IMR-90 (cell line): Measurements from ENCODE around the gene KCNK17. TPM values are rescaled to one million over a fixed set of nuclear protein-coding genes. Genes with fewer than 3 reads are reported as not detected.

Source experiments
- ATAC-seq: fragments of 200-7000 bp; cut with Tn5 transposase; 2 replicates; pipeline ENCODE4 v1.9.1; 2020; ENCODE audit warnings: low read depth, mild to moderate bottlenecking, moderate library complexity
- BruUV-seq: library from RNA; stranded (reverse); fragments of 400-500 nt; replicated peaks from 2 replicates; lab custom pipeline; 2021; lab: Mats Ljungman, UMichigan
- CTCF ChIA-PET: fragments of 300-600 bp; formaldehyde crosslinking; extraction: SDS; loops from one replicate; lab custom pipeline; 2021; ENCODE audit warnings: antibody characterized with exemption; lab: Yijun Ruan, JAX
- POLR2A ChIA-PET: fragments of 300-600 bp; sonication (Branson Sonifier 250); formaldehyde crosslinking; loops from one replicate; lab custom pipeline; 2022; ENCODE audit warnings: antibody characterized with exemption; ENCODE audit not compliant: unreplicated experiment; lab: Charles Lee
- DNase-seq: peaks from one replicate; pipeline ENCODE4 v3.0.0; 2013
- H2AFZ ChIP-seq: replicated peaks from 2 replicates; pipeline ENCODE3; 2013; ENCODE audit warnings: low read length, mild to moderate bottlenecking; ENCODE audit not compliant: poor library complexity
- H2AK5ac ChIP-seq: 2 replicates; pipeline ENCODE4 v1.6.1; 2013; ENCODE audit warnings: low read depth, low read length, inconsistent platforms
- H2AK9ac ChIP-seq: replicated peaks from 2 replicates; pipeline ENCODE3; 2013; ENCODE audit warnings: mild to moderate bottlenecking, low read depth, low read length, moderate library complexity; ENCODE audit not compliant: poor library complexity
- H2BK120ac ChIP-seq: 2 replicates; pipeline ENCODE4 v1.6.1; 2013; ENCODE audit warnings: low read depth, low read length, inconsistent platforms
- H2BK15ac ChIP-seq: 3 replicates; pipeline ENCODE4 v1.6.1; 2013; ENCODE audit warnings: low read depth, low read length, inconsistent platforms
- H2BK20ac ChIP-seq: 2 replicates; pipeline ENCODE4 v1.6.1; 2013; ENCODE audit warnings: low read depth, mild to moderate bottlenecking, inconsistent platforms, low read length, moderate library complexity
- H2BK5ac ChIP-seq: 2 replicates; pipeline ENCODE4 v1.6.1; 2013; ENCODE audit warnings: mild to moderate bottlenecking, low read depth, low read length, inconsistent platforms; ENCODE audit not compliant: poor library complexity, severe bottlenecking
- H3K14ac ChIP-seq: replicated peaks from 2 replicates; pipeline ENCODE4 v1.6.1; 2013; ENCODE audit warnings: low read depth, low read length, inconsistent platforms
- H3K18ac ChIP-seq: 2 replicates; pipeline ENCODE4 v1.6.1; 2013; ENCODE audit warnings: low read depth, low read length, control low read depth
- H3K23ac ChIP-seq: 2 replicates; pipeline ENCODE4 v1.6.1; 2013; ENCODE audit warnings: low read depth, low read length, inconsistent platforms
- H3K27ac ChIP-seq: 2 replicates; pipeline ENCODE4 v1.5.1; 2013; ENCODE audit warnings: mild to moderate bottlenecking, control low read depth, low read length; ENCODE audit not compliant: insufficient read depth
- H3K27me3 ChIP-seq: 2 replicates; pipeline ENCODE4 v1.6.1; 2013; ENCODE audit warnings: low read length; ENCODE audit not compliant: control insufficient read depth, insufficient read depth
- H3K36me3 ChIP-seq: 2 replicates; pipeline ENCODE4 v1.6.1; 2013; ENCODE audit warnings: low read length, mixed read lengths; ENCODE audit not compliant: control insufficient read depth, insufficient read depth
- H3K4ac ChIP-seq: 2 replicates; pipeline ENCODE4 v1.6.1; 2013; ENCODE audit warnings: low read depth, low read length, inconsistent platforms
- H3K4me1 ChIP-seq: 2 replicates; pipeline ENCODE4 v1.6.1; 2013; ENCODE audit warnings: low read length, mixed read lengths; ENCODE audit not compliant: control insufficient read depth, insufficient read depth
- H3K4me2 ChIP-seq: 2 replicates; pipeline ENCODE4 v1.6.1; 2013; ENCODE audit warnings: low read depth, mild to moderate bottlenecking, control low read depth, low read length, moderate library complexity
- H3K4me3 ChIP-seq: 2 replicates; pipeline ENCODE4 v1.5.1; 2013; ENCODE audit warnings: low read depth, mild to moderate bottlenecking, control low read depth, low read length, moderate library complexity; ENCODE audit not compliant: insufficient read depth
- H3K56ac ChIP-seq: 2 replicates; pipeline ENCODE4 v1.6.1; 2013; ENCODE audit warnings: low read length, inconsistent platforms; ENCODE audit not compliant: insufficient read depth; ENCODE audit errors: extremely low read depth
- H3K79me1 ChIP-seq, 2 experiments: 2 replicates each; pipeline ENCODE4 v1.6.1; 2013; ENCODE audit warnings: low read length in 2 of 2, inconsistent platforms in 1 of 2, low read depth in 1 of 2
- H3K9ac ChIP-seq: 2 replicates; pipeline ENCODE4 v1.6.1; 2013; ENCODE audit warnings: low read depth, low read length, control low read depth
- H3K9me1 ChIP-seq: 2 replicates; pipeline ENCODE4 v1.6.1; 2013; ENCODE audit warnings: low read length, inconsistent platforms; ENCODE audit not compliant: insufficient read depth
- H3K9me3 ChIP-seq: 2 replicates; pipeline ENCODE4 v1.6.1; 2013; ENCODE audit warnings: low read length; ENCODE audit not compliant: control insufficient read depth, insufficient read depth
- H4K20me1 ChIP-seq: 2 replicates; pipeline ENCODE4 v1.6.1; 2013; ENCODE audit warnings: low read length, inconsistent platforms; ENCODE audit not compliant: insufficient read depth
- H4K5ac ChIP-seq: 2 replicates; pipeline ENCODE4 v1.6.1; 2013; ENCODE audit warnings: mild to moderate bottlenecking, low read depth, low read length, control low read depth
- H4K8ac ChIP-seq, 2 experiments: 2 replicates each; pipeline ENCODE4 v1.6.1; 2013; ENCODE audit warnings: low read depth in 2 of 2, low read length in 2 of 2, control low read depth in 1 of 2, inconsistent platforms in 1 of 2
- H4K91ac ChIP-seq: 2 replicates; pipeline ENCODE4 v1.6.1; 2013; ENCODE audit warnings: low read depth, low read length, inconsistent platforms; ENCODE audit not compliant: insufficient read depth
- BHLHE40 ChIP-seq: fragments of 150-350 bp; IDR thresholded peaks from 2 replicates; pipeline ENCODE4 v1.6.1; 2016; ENCODE audit warnings: mild to moderate bottlenecking, low read depth, low read length
- CEBPB ChIP-seq: IDR thresholded peaks from 2 replicates; pipeline ENCODE4 v1.6.1; 2012; ENCODE audit warnings: low read depth, low read length, improper control_type of control experiment
- CHD1 ChIP-seq: IDR thresholded peaks from 2 replicates; pipeline ENCODE4 v1.6.1; 2012; ENCODE audit warnings: low read depth, low read length, improper control_type of control experiment
- ELK1 ChIP-seq: fragments of 150-350 bp; IDR thresholded peaks from 2 replicates; pipeline ENCODE4 v1.6.1; 2016; ENCODE audit warnings: low read depth, mild to moderate bottlenecking, low read length, moderate library complexity, borderline replicate concordance
- FOS ChIP-seq: fragments of 150-350 bp; IDR thresholded peaks from 2 replicates; pipeline ENCODE4 v1.6.1; 2016; ENCODE audit warnings: low read depth, low read length
- MAFK ChIP-seq: IDR thresholded peaks from 2 replicates; pipeline ENCODE4 v1.6.1; 2012; ENCODE audit warnings: low read depth, low read length, improper control_type of control experiment
- MAZ ChIP-seq: IDR thresholded peaks from 2 replicates; pipeline ENCODE4 v1.6.1; 2012; ENCODE audit warnings: low read depth, mild to moderate bottlenecking, low read length, improper control_type of control experiment, moderate library complexity, borderline replicate concordance
- MXI1 ChIP-seq: IDR thresholded peaks from 2 replicates; pipeline ENCODE4 v1.6.1; 2012; ENCODE audit warnings: low read depth, mild to moderate bottlenecking, low read length, moderate library complexity, borderline replicate concordance
- NFE2L2 ChIP-seq: fragments of 150-350 bp; IDR thresholded peaks from 2 replicates; pipeline ENCODE4 v1.6.1; 2016; ENCODE audit warnings: low read depth, mild to moderate bottlenecking, low read length
- POLR2A ChIP-seq: IDR thresholded peaks from 2 replicates; pipeline ENCODE4 v1.6.1; 2012; ENCODE audit warnings: mild to moderate bottlenecking, low read depth, low read length
- RAD21 ChIP-seq: IDR thresholded peaks from 2 replicates; pipeline ENCODE4 v1.6.1; 2012; ENCODE audit warnings: low read length, improper control_type of control experiment
- RCOR1 ChIP-seq: IDR thresholded peaks from 2 replicates; pipeline ENCODE4 v1.6.1; 2012; ENCODE audit warnings: mild to moderate bottlenecking, low read length, improper control_type of control experiment; ENCODE audit not compliant: insufficient replicate concordance
- RFX5 ChIP-seq: IDR thresholded peaks from 2 replicates; pipeline ENCODE4 v1.8.0; 2012; ENCODE audit warnings: low read depth, mild to moderate bottlenecking, low read length, moderate library complexity
- SMC3 ChIP-seq: fragments of 150-350 bp; IDR thresholded peaks from 2 replicates; pipeline ENCODE4 v1.6.1; 2016; ENCODE audit warnings: low read depth, mild to moderate bottlenecking, antibody characterized with exemption, low read length, moderate library complexity
- USF2 ChIP-seq: fragments of 150-350 bp; IDR thresholded peaks from 2 replicates; pipeline ENCODE4 v1.6.1; 2017; ENCODE audit warnings: mild to moderate bottlenecking, antibody characterized with exemption, low read length, low read depth
- WGBS, 2 experiments: methylation state at CpG; one replicate each; pipeline versions ENCODE4 v1.1.5 to v1.1.7; 2013; ENCODE audit warnings: missing lambda C conversion rate in 2 of 2; ENCODE audit not compliant: insufficient read length in 1 of 2; ENCODE audit errors: extremely low coverage in 2 of 2; 5-methylcytosine and 5-hydroxymethylcytosine counted together
- dilution Hi-C: fragments of 300-500 bp; cut with HindIII; formaldehyde crosslinking; loops from one replicate; pipeline ENCODE4 v1.14.3; 2018; ENCODE audit warnings: low sequenced_read_pairs; ENCODE audit not compliant: unreplicated experiment
- in situ Hi-C: fragments of 300-500 bp; cut with MboI; formaldehyde crosslinking; loops from 3 replicates; pipeline ENCODE4 v1.14.3; 2019; ENCODE audit warnings: low sequenced_read_pairs, inconsistent platforms, mixed read lengths
- intact Hi-C: fragments of 100-400 bp; cut with micrococcal nuclease; formaldehyde crosslinking; loops from 2 replicates; pipeline ENCODE4 v1.10.0; 2022
- polyA plus RNA-seq, 3 experiments: library from polyadenylated mRNA; depleted of rRNA; stranded (reverse); fragments of >200 nt; gene quantifications; 2 replicates each; pipeline ENCODE4 v1.2.3, GENCODE V29; 2012; ENCODE audit warnings: low replicate concordance in 1 of 3
- total RNA-seq: library from RNA; depleted of rRNA; stranded (reverse); fragments of >200 nt; gene quantifications from 2 replicates; pipeline ENCODE4 v1.2.3, GENCODE V29; 2012
- TF ChIP-seq, protein P1 (sequence below): conservative IDR thresholded peaks from 2 replicates; pipeline ENCODE4 v1.5.1; 2012; ENCODE audit warnings: mild to moderate bottlenecking, low read depth, low read length, improper control_type of control experiment

The KCNK17 gene
- total and polyA plus RNA-seq, 2 of the 4 experiments (the other 2 are of a cell fraction), result not detected

GRCh38 chr6:39276379-39276995 lies 37.7 kb downstream of the KCNK17 start:
- dilution Hi-C loops, result no loop called here
- H3K4me2 ChIP-seq, result no peak overlapping the region
- H2AK5ac ChIP-seq, result no peak overlapping the region
- BruUV-seq, result no TSS peak
- in situ Hi-C loops, result no loop called here
- no peak overlapping the region for H2BK120ac ChIP-seq
- no peak for TF ChIP-seq RFX5
- TF ChIP-seq ELK1, result no peak
- no peak for TF ChIP-seq POLR2A
- TF ChIP-seq, protein P1, sequence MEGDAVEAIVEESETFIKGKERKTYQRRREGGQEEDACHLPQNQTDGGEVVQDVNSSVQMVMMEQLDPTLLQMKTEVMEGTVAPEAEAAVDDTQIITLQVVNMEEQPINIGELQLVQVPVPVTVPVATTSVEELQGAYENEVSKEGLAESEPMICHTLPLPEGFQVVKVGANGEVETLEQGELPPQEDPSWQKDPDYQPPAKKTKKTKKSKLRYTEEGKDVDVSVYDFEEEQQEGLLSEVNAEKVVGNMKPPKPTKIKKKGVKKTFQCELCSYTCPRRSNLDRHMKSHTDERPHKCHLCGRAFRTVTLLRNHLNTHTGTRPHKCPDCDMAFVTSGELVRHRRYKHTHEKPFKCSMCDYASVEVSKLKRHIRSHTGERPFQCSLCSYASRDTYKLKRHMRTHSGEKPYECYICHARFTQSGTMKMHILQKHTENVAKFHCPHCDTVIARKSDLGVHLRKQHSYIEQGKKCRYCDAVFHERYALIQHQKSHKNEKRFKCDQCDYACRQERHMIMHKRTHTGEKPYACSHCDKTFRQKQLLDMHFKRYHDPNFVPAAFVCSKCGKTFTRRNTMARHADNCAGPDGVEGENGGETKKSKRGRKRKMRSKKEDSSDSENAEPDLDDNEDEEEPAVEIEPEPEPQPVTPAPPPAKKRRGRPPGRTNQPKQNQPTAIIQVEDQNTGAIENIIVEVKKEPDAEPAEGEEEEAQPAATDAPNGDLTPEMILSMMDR, result no peak
- no peak for TF ChIP-seq CEBPB
- TF ChIP-seq MAFK, result no peak
- no peak for TF ChIP-seq BHLHE40
- TF ChIP-seq MXI1, result no peak
- no peak for TF ChIP-seq SMC3
- no peak for TF ChIP-seq USF2
- TF ChIP-seq RAD21, result no peak
- no peak for TF ChIP-seq RCOR1
- no peak for TF ChIP-seq FOS
- no peak for TF ChIP-seq MAZ
- no peak for TF ChIP-seq NFE2L2
- no peak for TF ChIP-seq CHD1
- ChIA-PET POLR2A (no interaction called here), CTCF (interaction anchor here (0.6 kb wide), 2 partner anchors 12 to 358 kb away, joined by 3 read pairs; no protein-coding TSS in a partner anchor)
- no peaks in the 10 kb centered on the region for H3K36me3 ChIP-seq
- H3K27ac ChIP-seq, result no peak overlapping the region
- no peaks in the 10 kb centered on the region for H3K4me1 ChIP-seq
- ATAC-seq (no peak), DNase-seq (no peak)
- H2BK15ac ChIP-seq, result no peak overlapping the region
- H3K4me3 ChIP-seq, result no peak overlapping the region
- no peak overlapping the region for H2AK9ac ChIP-seq
- no peak overlapping the region for H2BK20ac ChIP-seq
- H3K4ac ChIP-seq, result no peak overlapping the region
- no peak overlapping the region for H4K91ac ChIP-seq
- H3K27me3 ChIP-seq, result no peaks in the 10 kb centered on the region
- intact Hi-C loops, result no loop called here
- H3K18ac ChIP-seq, result no peak overlapping the region
- H3K14ac ChIP-seq, result no peak overlapping the region
- H2BK5ac ChIP-seq, result no peak overlapping the region
- H3K9ac ChIP-seq, result no peak overlapping the region
- H4K8ac ChIP-seq, result no peak overlapping the region
- H4K20me1 ChIP-seq, result no peaks in the 10 kb centered on the region
- H3K79me1 ChIP-seq, result no peaks in the 10 kb centered on the region
- no peaks in the 10 kb centered on the region for H3K9me3 ChIP-seq
- no peak overlapping the region for H4K5ac ChIP-seq
- H2AFZ ChIP-seq, result no peak overlapping the region
- H3K23ac ChIP-seq, result no peak overlapping the region
- no CpG with 5 or more reads among the region's 3 CpGs for WGBS, 2 experiments
- H3K56ac ChIP-seq, result no peak overlapping the region
- H3K9me1 ChIP-seq, result no peaks in the 10 kb centered on the region
